ENCODE data around the gene GMCL1.
"Not testable (repeated sequence)": the region's sequence is repeated elsewhere in the genome, so short reads cannot be mapped to it uniquely, and the experiment has no call there.

The GMCL1 gene

GRCh38 chr2:69807821-69808540, 21.5 kb upstream of the GMCL1 start:
- DNase-seq: no peak

GRCh38 chr2:69810550-69810949, 18.9 kb upstream of the GMCL1 start:
- no peak for DNase-seq

- DNase-seq: no peak
These were observed 18.4 kb upstream of the GMCL1 start for GRCh38 chr2:69811018-69811417.

DNA sequence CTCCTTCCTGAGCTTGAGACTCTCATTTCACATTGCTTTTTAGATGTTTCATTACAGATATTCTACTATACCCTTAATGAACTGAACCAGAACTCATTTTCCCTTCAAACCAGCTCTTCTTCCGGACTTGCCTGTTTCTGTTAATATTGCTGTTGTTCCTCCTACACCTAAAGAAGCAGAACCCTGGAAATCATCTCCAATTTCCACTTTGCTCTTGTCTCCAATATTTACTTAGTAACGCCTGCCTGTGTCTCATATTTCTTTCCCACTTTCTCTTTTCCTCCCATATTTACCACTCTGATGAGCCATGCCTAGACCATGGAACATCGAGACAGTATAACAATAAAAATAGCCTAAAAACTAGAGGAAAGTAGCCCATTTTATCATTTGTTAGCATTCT, 17.9 kb upstream of the GMCL1 start:
- no peak for DNase-seq

- no peak for DNase-seq
These were observed 13.7 kb upstream of the GMCL1 start for GRCh38 chr2:69815717-69816116.

DNA sequence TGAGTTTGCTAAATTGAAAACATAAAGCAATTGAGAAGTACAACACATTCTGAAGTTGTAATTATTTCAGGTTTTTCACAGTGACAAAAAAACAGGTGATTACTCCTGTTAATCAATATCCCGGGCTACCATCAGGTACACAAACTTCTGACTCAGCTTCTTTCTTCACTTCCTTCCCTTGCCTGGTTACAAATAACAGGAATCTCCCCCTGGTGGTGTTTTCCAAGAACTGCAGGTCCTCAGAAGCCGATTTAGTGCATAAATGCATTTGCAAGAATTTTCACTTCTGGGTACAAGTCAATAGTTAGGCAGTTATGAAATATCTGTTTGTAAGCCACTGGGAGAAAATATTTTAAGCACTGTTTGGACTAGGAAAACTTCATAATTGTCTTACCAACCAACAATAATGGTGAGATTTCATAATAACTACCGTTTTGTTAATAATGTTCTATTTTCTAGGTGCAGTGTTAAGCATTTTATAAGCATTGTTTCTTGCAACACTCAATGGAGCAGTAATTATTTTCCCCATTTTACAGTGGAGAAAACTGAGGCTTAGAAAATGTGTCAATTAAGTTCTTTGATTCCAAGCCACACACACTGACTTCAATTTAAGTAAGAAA, 12.4 kb upstream of the GMCL1 start:
- DNase-seq: peak; percentile 66

DNA sequence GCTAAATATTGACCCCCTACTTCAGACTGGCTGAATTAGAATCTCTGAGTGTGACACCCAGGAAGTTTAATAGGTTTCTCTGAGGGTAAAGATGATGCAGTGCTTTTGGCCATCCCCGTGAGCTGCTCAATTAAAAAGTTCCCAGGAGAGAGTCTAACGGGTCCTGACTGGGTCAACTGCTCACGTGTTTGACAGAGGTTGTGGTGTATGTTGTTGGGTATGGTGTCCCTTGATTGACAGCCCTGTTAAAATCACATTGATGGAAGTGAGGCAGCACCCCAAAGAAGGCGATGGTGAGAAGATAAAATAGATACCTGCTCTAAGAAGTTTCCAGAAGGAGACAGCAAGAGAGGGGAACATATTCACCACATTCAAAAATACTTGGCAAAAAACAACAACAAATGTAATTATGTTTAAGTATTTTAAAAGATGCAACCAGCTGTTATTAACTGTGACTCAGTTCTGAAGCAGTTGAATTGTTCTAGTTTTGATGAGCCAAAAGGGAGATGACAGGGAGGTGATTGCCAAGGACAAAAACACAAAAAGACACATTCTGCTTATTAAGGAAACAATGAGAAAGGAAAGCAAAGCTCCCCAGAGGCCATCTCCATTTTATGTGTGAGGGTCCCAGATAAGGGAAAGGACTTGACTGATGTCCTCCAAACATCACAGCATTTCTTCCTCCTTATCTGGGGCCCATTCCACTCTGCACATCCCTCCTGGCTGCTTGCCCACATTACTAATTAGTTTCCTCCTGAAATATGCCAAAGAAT, 11.5 kb upstream of the GMCL1 start:
- DNase-seq: no peak

DNA sequence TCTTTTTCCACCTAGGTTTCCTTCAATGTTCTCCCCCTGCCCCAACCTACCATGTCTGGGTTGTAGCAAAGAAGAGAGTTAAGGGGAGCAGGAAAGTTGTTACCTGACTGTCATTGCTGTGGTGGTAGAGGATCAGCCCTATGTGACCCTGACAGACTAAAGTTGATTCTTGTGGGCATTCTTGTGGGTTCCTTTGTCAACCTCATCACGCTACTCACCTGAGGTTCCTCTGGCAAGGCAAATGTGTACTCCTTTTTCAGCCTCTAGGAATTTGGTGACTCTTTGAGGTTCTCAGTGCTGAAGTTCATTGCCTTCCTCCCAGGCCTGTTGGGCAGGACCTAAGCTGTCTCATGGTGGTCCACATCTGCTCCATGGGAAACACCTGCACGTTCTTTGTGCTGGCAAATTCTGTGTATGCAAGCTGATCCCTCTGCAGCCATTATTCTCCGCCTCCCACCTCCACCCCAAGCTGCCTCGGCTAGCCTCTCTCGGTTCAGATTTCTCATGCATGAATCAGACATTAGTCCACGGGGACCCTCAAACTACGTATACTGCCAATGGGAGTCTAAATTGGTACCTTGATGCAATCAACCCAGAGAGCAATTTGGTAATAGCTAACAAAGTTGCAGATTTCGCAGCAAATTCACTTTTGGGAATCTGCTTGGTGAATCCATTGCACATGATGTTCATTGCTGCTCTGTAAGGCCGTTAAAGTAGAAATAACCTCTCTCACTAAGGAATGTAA, 1.5 kb upstream of the GMCL1 start:
- DNase-seq: no peak

- no peak for DNase-seq
These were observed 563 bp upstream of the GMCL1 start for GRCh38 chr2:69828938-69829255.

DNA sequence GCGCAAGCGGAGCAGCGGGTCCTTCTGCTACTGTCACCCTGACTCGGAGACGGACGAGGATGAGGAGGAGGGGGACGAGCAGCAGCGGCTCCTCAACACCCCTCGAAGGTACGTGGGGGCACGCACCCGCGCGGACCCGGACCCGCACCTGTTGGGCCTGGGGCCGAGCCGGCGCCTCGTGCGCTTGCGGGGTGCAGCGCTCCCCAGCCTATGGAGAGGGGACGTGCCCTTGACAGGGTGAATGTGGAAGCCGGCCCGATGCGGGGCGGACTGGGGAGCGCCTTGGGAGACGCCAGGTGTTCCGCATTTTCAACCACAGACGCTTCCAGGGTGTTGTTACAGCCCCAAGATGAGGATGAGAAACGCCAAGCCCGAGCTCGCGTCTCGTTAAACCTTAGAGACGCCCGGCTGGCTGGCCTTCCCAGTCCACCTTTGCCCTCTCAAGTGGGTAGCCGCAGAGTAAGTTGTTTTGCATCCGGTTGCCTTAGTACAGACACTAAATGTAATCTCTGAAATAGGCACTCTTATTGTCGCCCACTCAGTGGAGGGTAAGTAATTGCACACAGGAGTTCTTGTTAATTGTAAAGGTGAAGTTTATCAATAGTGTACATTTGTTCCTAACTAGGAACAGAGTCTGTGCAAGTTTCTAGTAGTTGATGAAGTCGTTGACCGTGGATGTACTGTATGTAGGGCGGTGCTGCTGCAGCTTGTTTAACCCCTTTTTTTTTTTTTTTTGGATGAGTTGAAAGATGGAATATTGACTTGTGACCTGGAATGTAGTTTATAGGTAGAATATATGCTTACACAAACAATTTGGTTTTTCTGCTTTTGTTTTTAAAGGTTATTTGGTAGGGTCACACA, 815 bp downstream of the GMCL1 start:
- DNase-seq: no peak

DNA sequence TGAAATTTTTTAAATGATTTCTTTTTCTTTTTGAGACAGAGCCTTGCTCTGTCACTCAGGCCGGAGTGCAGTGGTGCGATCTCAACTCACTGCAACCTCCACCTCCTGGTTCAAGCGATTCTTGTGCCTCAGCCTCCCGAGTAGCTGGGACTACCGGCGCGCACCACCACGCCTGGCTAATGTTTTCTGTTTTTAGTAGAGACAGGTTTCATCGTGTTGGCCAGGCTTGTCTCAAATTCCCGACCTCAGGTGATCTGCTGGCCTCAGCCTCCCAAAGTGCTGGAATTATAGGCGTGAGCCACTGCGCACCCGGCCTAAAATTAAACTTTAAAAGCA, 1.4 kb downstream of the GMCL1 start:
- DNase-seq: not testable (repeated sequence)

DNA sequence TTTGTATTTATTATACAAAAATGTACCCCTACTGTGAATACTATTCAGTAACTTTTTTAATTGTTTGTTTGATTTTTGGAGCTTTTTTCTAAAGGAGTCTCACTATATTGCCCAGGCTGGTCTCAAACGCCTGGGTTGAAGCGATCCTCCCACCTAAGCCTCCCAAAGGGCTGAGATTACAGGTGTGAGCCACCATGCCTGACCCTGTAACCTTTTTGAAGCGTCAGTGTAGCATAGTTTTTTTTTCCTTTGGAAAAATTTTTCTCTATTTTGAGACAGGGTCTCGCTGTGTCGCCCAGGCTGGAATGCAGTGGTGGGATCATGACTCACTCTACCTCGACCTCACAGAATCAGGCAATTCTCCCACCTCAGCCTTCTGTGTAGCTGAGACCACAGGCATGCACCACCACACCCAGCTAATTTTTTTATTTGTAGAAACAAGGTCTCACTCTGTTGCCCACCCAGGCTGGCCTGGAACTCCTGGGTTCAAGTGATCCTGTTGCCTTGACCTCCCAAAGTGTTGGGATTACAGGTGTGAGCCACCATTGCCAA, 2.0 kb downstream of the GMCL1 start:
- no peak for DNase-seq

GRCh38 chr2:69833752-69834151, 4.3 kb downstream of the GMCL1 start:
- no peak for DNase-seq

GRCh38 chr2:69835666-69836065, 6.2 kb downstream of the GMCL1 start:
- no peak for DNase-seq

GRCh38 chr2:69836316-69836715, 6.9 kb downstream of the GMCL1 start:
- no peak for DNase-seq

DNA sequence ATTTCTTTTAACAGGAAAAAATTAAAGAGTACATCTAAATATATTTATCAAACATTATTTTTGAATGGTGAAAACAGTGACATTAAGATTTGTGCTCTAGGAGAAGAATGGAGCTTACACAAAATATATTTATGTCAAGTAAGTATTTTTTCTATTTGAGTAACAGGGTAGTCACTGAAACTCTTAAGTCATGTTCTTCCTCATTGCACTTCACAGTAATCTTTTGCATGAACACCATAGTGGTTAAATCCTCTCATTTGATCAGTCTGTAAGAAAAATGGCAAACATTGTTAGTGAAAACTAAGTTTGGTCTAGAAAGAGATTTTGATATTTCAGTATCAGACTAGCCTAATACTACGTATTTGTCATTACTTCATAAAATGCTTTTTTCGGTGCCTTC, 8.1 kb downstream of the GMCL1 start:
- DNase-seq: no peak

GRCh38 chr2:69843993-69844392, 14.5 kb downstream of the GMCL1 start:
- DNase-seq: no peak

GRCh38 chr2:69844560-69844959, 15.1 kb downstream of the GMCL1 start:
- DNase-seq: no peak

- DNase-seq: no peak
These were observed 17.0 kb downstream of the GMCL1 start for GRCh38 chr2:69846182-69847067.

- no peak for DNase-seq
These were observed 17.8 kb downstream of the GMCL1 start for GRCh38 chr2:69847068-69847828.
